Mesenchymal stem cell (in vitro differentiated cells and primary cell): ENCODE data around the gene THEMIS.

Experiments
- DNase-seq: peaks from one replicate; pipeline ENCODE4 v3.0.0-alpha.2; 2013
- H2AFZ ChIP-seq: one replicate; pipeline ENCODE4 v1.6.1; 2013; ENCODE audit warnings: low read depth, mild to moderate bottlenecking, control low read depth, inconsistent platforms, low read length, moderate library complexity
- H2AK5ac ChIP-seq: 2 replicates; pipeline ENCODE4 v1.6.1; 2013; ENCODE audit warnings: low read length, moderate library complexity, mild to moderate bottlenecking, inconsistent platforms; ENCODE audit not compliant: severe bottlenecking
- H2BK120ac ChIP-seq: one replicate; pipeline ENCODE4 v1.6.1; 2013; ENCODE audit warnings: low read depth, mild to moderate bottlenecking, inconsistent platforms, low read length, moderate library complexity
- H2BK12ac ChIP-seq, 2 experiments: one replicate each; pipeline ENCODE4 v1.6.1; 2013; ENCODE audit warnings: inconsistent platforms in 2 of 2, low read length in 2 of 2, mild to moderate bottlenecking in 2 of 2, moderate library complexity in 2 of 2, control low read depth in 1 of 2
- H2BK15ac ChIP-seq: one replicate; pipeline ENCODE4 v1.6.1; 2013; ENCODE audit warnings: mild to moderate bottlenecking, low read depth, inconsistent platforms; ENCODE audit not compliant: poor library complexity, severe bottlenecking
- H2BK5ac ChIP-seq: 2 replicates; pipeline ENCODE4 v1.6.1; 2013; ENCODE audit warnings: low read depth, mild to moderate bottlenecking, low read length, control low read depth, inconsistent platforms; ENCODE audit not compliant: poor library complexity, severe bottlenecking
- H3K14ac ChIP-seq, 2 experiments: one replicate each; pipeline ENCODE4 v1.6.1; 2013; ENCODE audit warnings: inconsistent platforms in 2 of 2, low read length in 2 of 2, control low read depth in 1 of 2, mild to moderate bottlenecking in 1 of 2, moderate library complexity in 1 of 2
- H3K18ac ChIP-seq, 2 experiments: one replicate each; pipeline ENCODE4 v1.6.1; 2013; ENCODE audit warnings: inconsistent platforms in 2 of 2, low read length in 2 of 2, control low read depth in 1 of 2, low read depth in 1 of 2, mild to moderate bottlenecking in 1 of 2
- H3K23ac ChIP-seq, 2 experiments: one replicate each; pipeline ENCODE4 v1.6.1; 2013; ENCODE audit warnings: inconsistent platforms in 2 of 2, low read length in 2 of 2, mild to moderate bottlenecking in 2 of 2, moderate library complexity in 2 of 2, control low read depth in 1 of 2
- H3K27ac ChIP-seq: 2 replicates; pipeline ENCODE4 v1.5.1; 2013; ENCODE audit warnings: mild to moderate bottlenecking, moderate library complexity, low read length, control low read depth, inconsistent platforms; ENCODE audit not compliant: poor library complexity, severe bottlenecking
- H3K27me3 ChIP-seq, 2 experiments: 2 replicates each; pipeline versions ENCODE4 v1.6.1 to v1.7.0; 2013; ENCODE audit warnings: low read length in 2 of 2, mild to moderate bottlenecking in 2 of 2, moderate library complexity in 2 of 2, control low read depth in 1 of 2, inconsistent platforms in 1 of 2; ENCODE audit not compliant: control insufficient read depth in 1 of 2, insufficient read depth in 1 of 2
- H3K36me3 ChIP-seq, 2 experiments: 2 replicates each; pipeline versions ENCODE4 v1.6.1 to v1.7.0; 2013; ENCODE audit warnings: low read length in 2 of 2, control low read depth in 1 of 2, inconsistent platforms in 1 of 2, low read depth in 1 of 2, mild to moderate bottlenecking in 1 of 2; ENCODE audit not compliant: insufficient read depth in 2 of 2, control insufficient read depth in 1 of 2
- H3K4ac ChIP-seq, 2 experiments: one replicate each; pipeline ENCODE4 v1.6.1; 2013; ENCODE audit warnings: inconsistent platforms in 2 of 2, low read length in 2 of 2, mild to moderate bottlenecking in 2 of 2, moderate library complexity in 2 of 2, control low read depth in 1 of 2, low read depth in 1 of 2
- H3K4me1 ChIP-seq: 2 replicates; pipeline ENCODE4 v1.6.1; 2013; ENCODE audit warnings: low read depth, low read length, control low read depth; ENCODE audit not compliant: control insufficient read depth, insufficient read depth
- H3K4me2 ChIP-seq: 2 replicates; pipeline ENCODE4 v1.6.1; 2013; ENCODE audit warnings: low read length, mild to moderate bottlenecking, inconsistent platforms; ENCODE audit not compliant: poor library complexity, severe bottlenecking
- H3K4me3 ChIP-seq, 2 experiments: 2 replicates each; pipeline versions ENCODE4 v1.5.1 to v1.7.0; 2013; ENCODE audit warnings: low read length in 2 of 2, mild to moderate bottlenecking in 2 of 2, control low read depth in 1 of 2, low read depth in 1 of 2; ENCODE audit not compliant: insufficient read depth in 1 of 2
- H3K79me1 ChIP-seq: replicated peaks from 2 replicates; pipeline ENCODE4 v1.6.1; 2013; ENCODE audit warnings: mild to moderate bottlenecking, control low read depth, low read length, inconsistent platforms; ENCODE audit not compliant: poor library complexity, severe bottlenecking
- H3K9ac ChIP-seq: 2 replicates; pipeline ENCODE4 v1.7.0; 2013; ENCODE audit warnings: mild to moderate bottlenecking, low read length, moderate library complexity
- H3K9me3 ChIP-seq: 2 replicates; pipeline ENCODE4 v1.7.0; 2013; ENCODE audit warnings: mild to moderate bottlenecking, low read length; ENCODE audit not compliant: control insufficient read depth
- H4K8ac ChIP-seq: one replicate; pipeline ENCODE4 v1.6.1; 2013; ENCODE audit warnings: inconsistent platforms, mild to moderate bottlenecking, low read length, moderate library complexity
- H4K91ac ChIP-seq: one replicate; pipeline ENCODE4 v1.6.1; 2013; ENCODE audit warnings: mild to moderate bottlenecking, low read length, inconsistent platforms
- WGBS: methylation state at CpG from one replicate; pipeline ENCODE4 v1.1.7; 2013; ENCODE audit warnings: mixed read lengths; 5-methylcytosine and 5-hydroxymethylcytosine counted together

THEMIS gene

DNA sequence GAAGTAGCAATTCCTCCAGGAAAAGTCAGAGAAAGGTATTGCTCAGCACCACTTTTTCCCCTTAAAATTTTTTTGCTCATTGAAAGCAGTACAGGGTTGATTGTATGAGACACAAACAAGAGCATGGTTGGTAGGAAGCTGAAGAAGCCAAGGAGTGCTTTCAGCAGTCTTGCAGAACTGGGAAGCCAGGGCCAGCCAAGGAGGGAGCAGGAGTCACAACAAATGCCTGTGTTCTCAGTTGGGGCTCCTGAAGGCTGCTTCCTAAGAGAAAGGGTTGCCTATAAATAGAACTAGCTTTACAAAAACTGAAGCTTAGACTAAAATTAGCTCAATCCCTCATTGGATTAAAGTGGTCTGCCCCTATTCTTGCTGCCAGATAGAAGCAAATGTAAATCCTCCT is 3.3 kb upstream of the THEMIS start:
- H3K23ac ChIP-seq = no peak overlapping the region
- no peaks in the 10 kb centered on the region for H3K4me1 ChIP-seq
- H3K4me2 ChIP-seq = no peak overlapping the region
- H2BK12ac ChIP-seq = no peak overlapping the region
- DNase-seq = no peak
- H2BK120ac ChIP-seq = no peak overlapping the region
- no peak overlapping the region for H3K4me3 ChIP-seq
- no peak overlapping the region for H4K91ac ChIP-seq
- no peak overlapping the region for H3K4ac ChIP-seq
- H2BK5ac ChIP-seq = no peak overlapping the region
- H3K18ac ChIP-seq = no peak overlapping the region
- no peak overlapping the region for H3K9ac ChIP-seq
- H4K8ac ChIP-seq = no peak overlapping the region
- no peak overlapping the region for H3K27ac ChIP-seq
- no peak overlapping the region for H2AK5ac ChIP-seq
- H3K27me3 ChIP-seq = no peaks in the 10 kb centered on the region
- no peak overlapping the region for H3K14ac ChIP-seq
- H2BK15ac ChIP-seq = no peak overlapping the region
- H2AFZ ChIP-seq = no peak overlapping the region
- H3K79me1 ChIP-seq = no peaks in the 10 kb centered on the region
- no peaks in the 10 kb centered on the region for H3K36me3 ChIP-seq
- no peaks in the 10 kb centered on the region for H3K9me3 ChIP-seq

GRCh38 chr6:127902933-127903332 is 2.1 kb upstream of the THEMIS start:
- H3K4ac ChIP-seq = no peak overlapping the region
- no peak overlapping the region for H2AK5ac ChIP-seq
- no peaks in the 10 kb centered on the region for H3K79me1 ChIP-seq
- no peak overlapping the region for H2BK15ac ChIP-seq
- no peaks in the 10 kb centered on the region for H3K9me3 ChIP-seq
- no peak for DNase-seq
- H2BK5ac ChIP-seq = no peak overlapping the region
- H3K18ac ChIP-seq = no peak overlapping the region
- no peak overlapping the region for H3K4me2 ChIP-seq
- no peak overlapping the region for H2BK120ac ChIP-seq
- no peaks in the 10 kb centered on the region for H3K36me3 ChIP-seq
- H2BK12ac ChIP-seq = no peak overlapping the region
- no peak overlapping the region for H3K4me3 ChIP-seq
- H3K27ac ChIP-seq = no peak overlapping the region
- H3K14ac ChIP-seq = no peak overlapping the region
- WGBS = 96% methylated on average over 8 of the region's 8 CpGs
- H3K4me1 ChIP-seq = no peaks in the 10 kb centered on the region
- no peak overlapping the region for H2AFZ ChIP-seq
- H4K91ac ChIP-seq = no peak overlapping the region
- H3K27me3 ChIP-seq = no peaks in the 10 kb centered on the region
- no peak overlapping the region for H4K8ac ChIP-seq
- no peak overlapping the region for H3K23ac ChIP-seq
- H3K9ac ChIP-seq = no peak overlapping the region

DNA sequence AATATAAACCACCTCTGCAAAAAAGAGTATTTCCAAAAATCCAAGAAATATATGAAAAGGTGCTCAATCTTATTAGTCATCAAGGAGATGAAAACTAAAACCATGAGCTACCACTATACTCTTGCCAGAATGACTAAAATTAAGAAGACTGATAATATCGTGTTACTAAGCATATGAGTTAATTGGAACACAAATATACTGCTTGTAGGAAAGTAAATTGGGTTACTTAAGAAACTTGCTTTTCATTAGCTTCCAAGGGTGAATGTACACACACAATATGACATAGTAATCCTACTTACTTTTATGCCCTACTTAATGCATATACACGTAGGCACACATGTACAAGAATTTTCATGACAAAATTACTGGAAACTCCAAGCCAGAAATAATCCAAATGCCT is 3.4 kb downstream of the THEMIS start:
- no peak overlapping the region for H2AFZ ChIP-seq
- H3K23ac ChIP-seq = no peak overlapping the region
- H3K9me3 ChIP-seq = no peaks in the 10 kb centered on the region
- H3K4me3 ChIP-seq = no peak overlapping the region
- H4K8ac ChIP-seq = no peak overlapping the region
- no peaks in the 10 kb centered on the region for H3K27me3 ChIP-seq
- H2AK5ac ChIP-seq = no peak overlapping the region
- no peak overlapping the region for H2BK15ac ChIP-seq
- H2BK5ac ChIP-seq = no peak overlapping the region
- no peak overlapping the region for H4K91ac ChIP-seq
- H2BK12ac ChIP-seq = no peak overlapping the region
- H3K9ac ChIP-seq = no peak overlapping the region
- 100% methylated on average over 1 of the region's 2 CpGs for WGBS
- H3K27ac ChIP-seq = no peak overlapping the region
- no peak overlapping the region for H3K4ac ChIP-seq
- DNase-seq = no peak
- no peaks in the 10 kb centered on the region for H3K36me3 ChIP-seq
- H3K18ac ChIP-seq = no peak overlapping the region
- H3K4me2 ChIP-seq = no peak overlapping the region
- H3K79me1 ChIP-seq = no peaks in the 10 kb centered on the region
- no peak overlapping the region for H3K14ac ChIP-seq
- H3K4me1 ChIP-seq = no peaks in the 10 kb centered on the region
- H2BK120ac ChIP-seq = no peak overlapping the region

GRCh38 chr6:127894051-127894450 is 6.8 kb downstream of the THEMIS start:
- Histone ChIP-seq H2AFZ (no peak overlapping the region), H2BK120ac (no peak overlapping the region), H3K27ac (no peak overlapping the region), H2AK5ac (no peak overlapping the region), H3K4me1 (no peaks in the 10 kb centered on the region), H3K18ac (no peak overlapping the region), H3K4me2 (no peak overlapping the region), H3K14ac (no peak overlapping the region), H3K4ac (no peak overlapping the region), H2BK15ac (no peak overlapping the region), H3K23ac (no peak overlapping the region), H2BK5ac (peak overlapping the region; percentile 44), H3K36me3 (no peaks in the 10 kb centered on the region), H3K4me3 (no peak overlapping the region), H3K79me1 (no peaks in the 10 kb centered on the region), H3K9me3 (no peaks in the 10 kb centered on the region), H3K9ac (no peak overlapping the region), H3K27me3 (no peaks in the 10 kb centered on the region), H2BK12ac (no peak overlapping the region), H4K8ac (no peak overlapping the region), H4K91ac (no peak overlapping the region)
- no CpG with 5 or more reads among the region's 1 CpG for WGBS
- no peak for DNase-seq
